Gastroesophageal sphincter (tissue), 4 donors: ENCODE measurements around the gene NT5DC1. TPM values are rescaled to one million over a fixed set of nuclear protein-coding genes. Genes with fewer than 3 reads are reported as not detected.

Source experiments
- ATAC-seq: fragments of 150-250 bp; one replicate; pipeline ENCODE4 v1.9.1; 2016; ENCODE audit warnings: mild to moderate bottlenecking, moderate library complexity
- H3K27ac ChIP-seq, 4 donors: fragments of 200-600 bp; sonication (generic) in 3 of 4; 1 replicate in 3 of 4; 2 replicates in 1 of 4; pipeline ENCODE4 v1.5.1; 2016 to 2019
- H3K27me3 ChIP-seq: fragments of 200-600 bp; sonication (generic); one replicate; pipeline ENCODE4 v1.5.1; 2019
- H3K36me3 ChIP-seq, 2 donors: fragments of 200-600 bp; sonication (generic); one replicate each; pipeline ENCODE4 v1.5.1; 2019; ENCODE audit warnings: control low read depth in 1 of 2
- H3K4me1 ChIP-seq, 3 donors: fragments of 200-600 bp; sonication (generic); 1 replicate in 2 of 3; 2 replicates in 1 of 3; pipeline ENCODE4 v1.5.1; 2016 to 2019; ENCODE audit warnings: control low read depth in 2 of 3
- H3K4me3 ChIP-seq, 2 donors: fragments of 200-600 bp; sonication (generic); one replicate each; pipeline ENCODE4 v1.5.1; 2019; ENCODE audit warnings: mild to moderate bottlenecking in 1 of 2, moderate library complexity in 1 of 2
- H3K9me3 ChIP-seq, 3 donors: fragments of 200-600 bp; sonication (generic); one replicate each; pipeline ENCODE4 v1.5.1; 2017 to 2019; ENCODE audit warnings: control low read depth in 2 of 3
- EP300 ChIP-seq: sonication (generic); formaldehyde crosslinking; IDR thresholded peaks from one replicate; pipeline ENCODE4 v1.6.1; 2017; ENCODE audit warnings: antibody characterized with exemption, mild to moderate bottlenecking
- POLR2A ChIP-seq, 2 donors: fragments of 450-650 bp; IDR thresholded peaks; one replicate each; pipeline ENCODE4 v1.6.1; 2017; ENCODE audit warnings: antibody characterized with exemption in 2 of 2, mild to moderate bottlenecking in 2 of 2, moderate library complexity in 1 of 2
- POLR2AphosphoS5 ChIP-seq: sonication (generic); formaldehyde crosslinking; IDR thresholded peaks from one replicate; pipeline ENCODE4 v1.6.1; 2017; ENCODE audit warnings: antibody characterized with exemption
- WGBS, 2 donors: methylation state at CpG; one replicate each; pipeline ENCODE4 v1.1.5; 2018; ENCODE audit warnings: low coverage in 1 of 2; 5-methylcytosine and 5-hydroxymethylcytosine counted together
- total RNA-seq, 4 donors: library from RNA; depleted of rRNA; stranded (reverse); fragments of >200 nt; gene quantifications; one replicate each; pipeline ENCODE4 v1.1.0, GENCODE V29; 2016
- TF ChIP-seq, protein P1 (sequence below), 4 experiments: fragments of 200-600 bp in 2 of 4; fragments of 450-650 bp in 2 of 4; sonication (generic) in 1 of 4; IDR thresholded peaks; one replicate each; pipeline ENCODE4 v1.5.1; 2017 to 2019; ENCODE audit warnings: antibody characterized with exemption in 4 of 4, mild to moderate bottlenecking in 2 of 4, moderate library complexity in 2 of 4

Gene NT5DC1
- total RNA-seq, 4 donors from 2014 or later = 7.1 to 17.4 (median 12.6) TPM

DNA sequence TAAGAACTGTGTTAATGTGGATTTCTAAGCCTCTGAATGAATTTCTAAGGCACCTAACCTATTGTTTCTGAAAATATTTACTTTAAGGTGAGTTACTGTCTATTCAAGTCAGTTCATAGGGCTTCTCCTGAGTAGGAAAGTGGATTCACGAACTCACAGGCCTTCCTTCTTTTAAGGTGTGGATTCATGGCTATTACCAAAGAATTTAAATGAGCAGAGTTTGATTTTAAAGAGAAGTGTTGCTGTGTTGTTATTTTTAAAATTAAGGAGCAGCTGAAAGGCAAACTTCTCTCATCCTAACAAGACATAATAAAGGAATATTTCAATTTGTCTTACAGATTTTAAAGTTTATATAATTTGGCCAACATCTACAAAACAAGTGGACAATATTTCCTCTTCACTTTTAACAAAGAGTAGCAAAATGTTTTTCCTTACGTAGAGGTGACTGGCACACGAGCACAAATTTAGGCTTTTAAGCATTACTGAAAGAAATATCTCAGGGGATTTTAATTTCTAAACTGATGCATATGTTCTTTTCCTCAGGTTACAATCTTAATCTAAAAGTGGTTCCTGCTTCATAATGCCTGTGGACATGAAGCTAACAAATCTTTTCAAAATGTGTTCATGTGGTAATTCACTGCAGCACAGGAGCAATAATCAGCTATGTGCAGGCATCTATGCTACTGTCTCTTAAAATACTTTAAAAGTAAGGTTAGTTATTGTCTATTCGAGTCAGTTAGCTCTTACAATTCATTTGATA, 153.8 kb downstream of the NT5DC1 start:
- ATAC-seq = no peak
- H3K4me1 ChIP-seq = peaks cover 29 to 54% (median 34%) of the 10 kb centered on the region in 3 donors
- H3K9me3 ChIP-seq = no peaks in the 10 kb centered on the region
- TF ChIP-seq POLR2A (IDR thresholded peaks at IDR 0.05) = no peak
- no peak for TF ChIP-seq POLR2AphosphoS5
- no peaks in the 10 kb centered on the region for H3K27me3 ChIP-seq
- 2 to 4% methylated on average over 4 of the region's 4 CpGs for WGBS, 2 donors
- peak overlapping the region; percentile 90 to 93 for H3K4me3 ChIP-seq
- H3K36me3 ChIP-seq = peaks cover 0 to 7% of the 10 kb centered on the region in 2 donors
- H3K27ac ChIP-seq = peak overlapping the region; percentile 68 to 96 (median 93)

DNA sequence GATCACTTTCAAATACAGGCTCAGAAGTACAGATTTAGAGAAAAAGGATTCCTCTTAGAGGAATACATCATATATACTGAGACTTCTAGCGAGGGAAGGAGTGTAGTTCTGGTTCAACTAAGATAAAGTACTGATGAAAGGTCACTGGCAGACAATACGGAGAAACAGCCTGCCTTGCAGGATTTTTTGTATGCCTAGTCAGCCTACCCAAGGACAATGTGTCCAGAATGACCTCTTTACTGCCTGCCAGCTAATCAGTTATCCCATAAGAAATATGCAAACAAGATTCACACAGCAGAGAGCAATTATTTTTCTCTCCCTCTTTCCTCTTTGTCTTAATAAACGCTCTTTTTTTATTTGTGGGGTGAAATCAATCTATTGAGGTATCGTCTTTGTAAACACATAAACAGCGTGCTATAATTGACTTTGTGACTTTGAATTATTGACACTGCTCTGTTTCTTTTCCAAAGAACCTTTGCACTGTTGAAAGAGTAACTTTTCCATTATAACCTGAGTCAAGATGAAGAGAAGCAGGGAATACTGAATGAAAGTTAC, 154.7 kb downstream of the NT5DC1 start:
- no peaks in the 10 kb centered on the region for H3K9me3 ChIP-seq
- no peak for ATAC-seq
- 29 to 32% methylated on average over 5 of the region's 5 CpGs for WGBS, 2 donors
- H3K4me1 ChIP-seq = peaks cover 27 to 46% (median 29%) of the 10 kb centered on the region in 3 donors
- H3K27me3 ChIP-seq = no peaks in the 10 kb centered on the region
- peaks cover 0 to 12% of the 10 kb centered on the region in 2 donors for H3K36me3 ChIP-seq
- peak overlapping the region in 2 of 4 donors; percentile 92 to 96 for H3K27ac ChIP-seq
- TF ChIP-seq POLR2A (IDR thresholded peaks at IDR 0.05) (no peak), POLR2AphosphoS5 (no peak), EP300 (no peak)
- TF ChIP-seq, protein P1, sequence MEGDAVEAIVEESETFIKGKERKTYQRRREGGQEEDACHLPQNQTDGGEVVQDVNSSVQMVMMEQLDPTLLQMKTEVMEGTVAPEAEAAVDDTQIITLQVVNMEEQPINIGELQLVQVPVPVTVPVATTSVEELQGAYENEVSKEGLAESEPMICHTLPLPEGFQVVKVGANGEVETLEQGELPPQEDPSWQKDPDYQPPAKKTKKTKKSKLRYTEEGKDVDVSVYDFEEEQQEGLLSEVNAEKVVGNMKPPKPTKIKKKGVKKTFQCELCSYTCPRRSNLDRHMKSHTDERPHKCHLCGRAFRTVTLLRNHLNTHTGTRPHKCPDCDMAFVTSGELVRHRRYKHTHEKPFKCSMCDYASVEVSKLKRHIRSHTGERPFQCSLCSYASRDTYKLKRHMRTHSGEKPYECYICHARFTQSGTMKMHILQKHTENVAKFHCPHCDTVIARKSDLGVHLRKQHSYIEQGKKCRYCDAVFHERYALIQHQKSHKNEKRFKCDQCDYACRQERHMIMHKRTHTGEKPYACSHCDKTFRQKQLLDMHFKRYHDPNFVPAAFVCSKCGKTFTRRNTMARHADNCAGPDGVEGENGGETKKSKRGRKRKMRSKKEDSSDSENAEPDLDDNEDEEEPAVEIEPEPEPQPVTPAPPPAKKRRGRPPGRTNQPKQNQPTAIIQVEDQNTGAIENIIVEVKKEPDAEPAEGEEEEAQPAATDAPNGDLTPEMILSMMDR (IDR thresholded peaks at IDR 0.05) = no peak
- H3K4me3 ChIP-seq = no peak overlapping the region

DNA sequence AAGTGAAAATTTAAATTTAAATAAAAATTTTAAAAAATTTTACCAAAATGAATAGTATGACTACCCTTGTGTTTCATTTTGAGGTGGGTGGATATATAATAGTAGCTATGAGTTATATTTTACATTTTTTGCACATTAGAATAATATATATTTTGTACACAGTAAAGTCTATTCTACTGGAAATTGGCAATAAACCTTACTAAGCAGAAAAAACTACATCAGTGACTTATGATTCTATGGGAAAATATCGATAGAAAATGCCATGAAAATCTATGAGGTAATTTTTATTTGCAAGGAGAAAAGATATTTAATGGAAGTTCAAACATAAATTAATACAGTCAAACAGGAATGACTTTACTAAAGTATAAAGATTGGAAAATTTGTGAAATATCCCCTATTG, 156.0 kb downstream of the NT5DC1 start:
- WGBS, 2 donors = 77 to 85% methylated on average over 1 of the region's 1 CpG
- Histone ChIP-seq H3K4me3 (no peak overlapping the region), H3K4me1 (peaks cover 15 to 32% (median 19%) of the 10 kb centered on the region in 3 donors), H3K27ac (no peak overlapping the region), H3K27me3 (no peaks in the 10 kb centered on the region), H3K36me3 (peaks cover 0 to 12% of the 10 kb centered on the region in 2 donors), H3K9me3 (no peaks in the 10 kb centered on the region)
- no peak for ATAC-seq
- no peak for TF ChIP-seq POLR2AphosphoS5
- no peak for TF ChIP-seq EP300
- TF ChIP-seq, protein P1 (IDR thresholded peaks at IDR 0.05) = no peak
- TF ChIP-seq POLR2A (IDR thresholded peaks at IDR 0.05) = no peak

DNA sequence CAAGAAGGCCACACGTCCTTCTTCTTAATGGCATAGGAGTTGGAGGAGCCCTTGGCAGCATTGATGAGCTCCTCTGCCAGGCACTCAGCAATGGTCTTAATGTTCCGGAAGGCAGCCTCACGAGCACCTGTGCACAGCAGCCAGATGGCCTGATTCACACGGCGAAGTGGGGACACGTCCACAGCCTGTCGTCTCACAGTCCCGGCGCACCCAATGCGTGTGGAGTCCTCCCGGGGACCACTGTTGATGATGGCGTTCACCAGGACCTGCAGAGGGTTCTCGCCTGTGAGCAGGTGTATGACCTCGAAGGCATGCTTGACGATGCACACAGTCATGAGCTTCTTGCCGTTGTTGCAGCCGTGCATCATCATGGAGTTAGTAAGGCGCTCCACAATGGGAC, 157.9 kb downstream of the NT5DC1 start:
- no peak overlapping the region for H3K27ac ChIP-seq
- 97% methylated on average over 6 of the region's 18 CpGs; no CpG with 5 or more reads in 1 of the 2 donors for WGBS, 2 donors
- H3K4me1 ChIP-seq = peaks cover 5 to 15% (median 6%) of the 10 kb centered on the region in 3 donors
- H3K36me3 ChIP-seq = peaks cover 0 to 12% of the 10 kb centered on the region in 2 donors
- TF ChIP-seq, protein P1 (IDR thresholded peaks at IDR 0.05) = no peak
- peaks cover 0 to 8% (median 0%) of the 10 kb centered on the region in 3 donors for H3K9me3 ChIP-seq
- no peak for ATAC-seq
- no peak overlapping the region for H3K4me3 ChIP-seq
- H3K27me3 ChIP-seq = no peaks in the 10 kb centered on the region

DNA sequence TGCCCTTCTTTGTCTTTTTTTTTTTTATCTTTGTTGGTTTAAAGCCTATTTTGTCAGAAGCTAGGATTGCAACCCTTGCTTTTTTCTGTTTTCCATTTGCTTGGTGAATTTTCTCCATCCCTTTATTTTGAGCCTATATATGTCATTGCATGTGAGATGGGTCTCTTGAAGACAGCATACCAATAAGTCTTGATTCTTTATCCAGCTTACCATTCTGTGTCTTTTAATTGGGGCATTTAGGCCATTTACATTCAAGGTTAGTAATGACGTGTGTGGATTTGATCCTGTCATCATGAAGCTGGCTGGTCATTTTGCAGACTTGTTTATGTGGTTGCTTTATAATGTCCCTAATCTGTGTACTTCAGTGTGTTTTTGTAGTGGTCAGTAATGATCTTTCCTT, 162.7 kb downstream of the NT5DC1 start:
- TF ChIP-seq EP300 (no peak), POLR2AphosphoS5 (no peak), POLR2A (IDR thresholded peaks at IDR 0.05) (no peak)
- TF ChIP-seq, protein P1 (IDR thresholded peaks at IDR 0.05) = no peak
- Histone ChIP-seq H3K27ac (no peak overlapping the region), H3K4me3 (no peak overlapping the region), H3K4me1 (peaks cover 0 to 10% (median 0%) of the 10 kb centered on the region in 3 donors), H3K36me3 (peaks cover 0 to 24% of the 10 kb centered on the region in 2 donors), H3K27me3 (no peaks in the 10 kb centered on the region), H3K9me3 (peaks cover 0 to 11% (median 0%) of the 10 kb centered on the region in 3 donors)
- WGBS, 2 donors = 94 to 100% methylated on average over 1 of the region's 1 CpG
- no peak for ATAC-seq
